Upper lobe of left lung (tissue), 6 donors: ENCODE measurements around the gene PRDM11. TPM values are rescaled to one million over a fixed set of nuclear protein-coding genes. Genes with fewer than 3 reads are reported as not detected.

ENCODE experiments used
- ATAC-seq, 2 donors: fragments of 200-7000 bp; cut with Tn5 transposase; one replicate each; pipeline ENCODE4 v1.9.1; 2022; ENCODE audit warnings: mild to moderate bottlenecking in 2 of 2, moderate library complexity in 2 of 2; ENCODE audit not compliant: low FRiP score in 2 of 2
- DNase-seq, 2 donors: peaks; one replicate each; pipeline ENCODE4 v3.0.0-alpha.2; 2019 to 2020
- H3K27ac ChIP-seq, 4 donors: fragments of 200-600 bp; sonication (generic); one replicate each; pipeline ENCODE4 v1.5.1; 2016 to 2019
- H3K27me3 ChIP-seq, 4 donors: fragments of 200-600 bp; sonication (generic); one replicate each; pipeline ENCODE4 v1.5.1; 2017 to 2019
- H3K36me3 ChIP-seq, 4 donors: fragments of 200-600 bp; sonication (generic); one replicate each; pipeline ENCODE4 v1.5.1; 2016 to 2019
- H3K4me1 ChIP-seq, 4 donors: fragments of 200-600 bp; sonication (generic); one replicate each; pipeline ENCODE4 v1.5.1; 2018 to 2019
- H3K4me3 ChIP-seq, 4 donors: fragments of 200-600 bp; sonication (generic); one replicate each; pipeline ENCODE4 v1.5.1; 2017 to 2019; ENCODE audit warnings: mild to moderate bottlenecking in 2 of 4, moderate library complexity in 1 of 4
- H3K9me3 ChIP-seq, 4 donors: fragments of 200-600 bp; sonication (generic); one replicate each; pipeline ENCODE4 v1.5.1; 2018 to 2019
- EP300 ChIP-seq, 4 donors: sonication (generic); formaldehyde crosslinking; IDR thresholded peaks; one replicate each; pipeline ENCODE4 v1.5.1; 2017; ENCODE audit warnings: antibody characterized with exemption in 4 of 4, control low read depth in 2 of 4
- POLR2A ChIP-seq, 4 donors: fragments of 450-650 bp; IDR thresholded peaks; one replicate each; pipeline ENCODE4 v1.5.1; 2016 to 2017; ENCODE audit warnings: antibody characterized with exemption in 4 of 4, mild to moderate bottlenecking in 2 of 4
- POLR2AphosphoS5 ChIP-seq, 2 donors: sonication (generic); formaldehyde crosslinking; IDR thresholded peaks; one replicate each; pipeline ENCODE4 v1.5.1; 2017; ENCODE audit warnings: antibody characterized with exemption in 2 of 2
- WGBS, 2 donors: methylation state at CpG; one replicate each; pipeline ENCODE4 v1.1.5; 2017 to 2018; 5-methylcytosine and 5-hydroxymethylcytosine counted together
- total RNA-seq, 6 donors: library from RNA; depleted of rRNA in 4 of 6; stranded (reverse); fragments of >200 nt in 4 of 6; gene quantifications; one replicate each; pipeline versions ENCODE4 v1.1.0 to v1.2.1, GENCODE V29; 2016 to 2021
- TF ChIP-seq, protein P1 (sequence below), 6 experiments: fragments of 450-650 bp in 4 of 6; fragments of 200-600 bp in 2 of 6; sonication (generic) in 2 of 6; IDR thresholded peaks; one replicate each; pipeline ENCODE4 v1.5.1; 2016 to 2019; ENCODE audit warnings: antibody characterized with exemption in 6 of 6
- donor health status: DM: no; HTN: no; CAD: no; lungs with moderate emphysema.
- donor health status: DM: no; HTN: yes; CAD: no; lungs with severe emphysema.

PRDM11 gene
- total RNA-seq, 6 donors from 2014 or later: 12.7 to 21.1 (median 16.0) TPM

DNA sequence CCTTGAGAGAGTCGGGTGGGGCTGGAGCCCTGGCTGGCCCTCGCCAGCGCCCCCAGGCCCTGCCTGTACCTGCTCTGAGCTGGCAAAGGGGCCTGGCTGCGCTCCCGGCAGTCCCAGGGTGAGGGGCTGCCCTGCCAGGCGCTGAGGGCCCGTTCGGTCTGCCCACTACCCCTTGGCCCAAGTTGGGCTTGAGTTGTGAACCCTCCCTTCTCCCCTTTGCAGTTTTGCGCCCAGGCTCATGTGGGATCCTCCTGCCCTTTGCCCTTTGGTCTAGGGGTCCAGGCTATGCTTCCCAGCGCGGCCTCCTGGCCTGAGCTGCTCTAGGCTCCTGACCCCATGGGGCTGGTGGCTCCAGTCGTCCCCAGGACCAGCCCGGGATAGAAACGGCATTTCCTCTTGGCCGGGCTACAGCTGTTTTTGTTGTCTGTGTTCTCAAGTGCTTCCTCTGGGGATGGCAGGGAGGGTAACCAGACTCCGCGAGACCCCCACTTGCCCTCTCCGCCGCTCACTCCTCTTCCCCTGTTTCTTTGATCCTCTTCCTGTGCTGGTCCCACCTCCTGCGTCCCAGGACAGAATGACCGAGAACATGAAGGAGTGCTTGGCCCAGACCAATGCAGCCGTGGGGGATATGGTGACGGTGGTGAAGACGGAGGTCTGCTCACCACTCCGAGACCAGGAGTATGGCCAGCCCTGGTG is 34.9 kb downstream of the PRDM11 start:
- no peak for DNase-seq
- 41 to 53% methylated on average over 17 to 24 of the region's 25 CpGs for WGBS, 2 donors
- Histone ChIP-seq H3K4me3 (peak overlapping the region; percentile 64 to 75 (median 67)), H3K4me1 (peaks cover 18 to 37% (median 22%) of the 10 kb centered on the region in 4 donors), H3K27ac (peak overlapping the region; percentile 88 to 95 (median 94)), H3K9me3 (no peaks in the 10 kb centered on the region), H3K36me3 (peaks cover 0 to 33% (median 3%) of the 10 kb centered on the region in 4 donors), H3K27me3 (peaks cover 0 to 4% (median 0%) of the 10 kb centered on the region in 4 donors)
- TF ChIP-seq POLR2A (IDR thresholded peaks at IDR 0.05) (no peak), POLR2AphosphoS5 (IDR thresholded peaks at IDR 0.05) (no peak), EP300 (IDR thresholded peaks at IDR 0.05) (no peak)
- TF ChIP-seq, protein P1, sequence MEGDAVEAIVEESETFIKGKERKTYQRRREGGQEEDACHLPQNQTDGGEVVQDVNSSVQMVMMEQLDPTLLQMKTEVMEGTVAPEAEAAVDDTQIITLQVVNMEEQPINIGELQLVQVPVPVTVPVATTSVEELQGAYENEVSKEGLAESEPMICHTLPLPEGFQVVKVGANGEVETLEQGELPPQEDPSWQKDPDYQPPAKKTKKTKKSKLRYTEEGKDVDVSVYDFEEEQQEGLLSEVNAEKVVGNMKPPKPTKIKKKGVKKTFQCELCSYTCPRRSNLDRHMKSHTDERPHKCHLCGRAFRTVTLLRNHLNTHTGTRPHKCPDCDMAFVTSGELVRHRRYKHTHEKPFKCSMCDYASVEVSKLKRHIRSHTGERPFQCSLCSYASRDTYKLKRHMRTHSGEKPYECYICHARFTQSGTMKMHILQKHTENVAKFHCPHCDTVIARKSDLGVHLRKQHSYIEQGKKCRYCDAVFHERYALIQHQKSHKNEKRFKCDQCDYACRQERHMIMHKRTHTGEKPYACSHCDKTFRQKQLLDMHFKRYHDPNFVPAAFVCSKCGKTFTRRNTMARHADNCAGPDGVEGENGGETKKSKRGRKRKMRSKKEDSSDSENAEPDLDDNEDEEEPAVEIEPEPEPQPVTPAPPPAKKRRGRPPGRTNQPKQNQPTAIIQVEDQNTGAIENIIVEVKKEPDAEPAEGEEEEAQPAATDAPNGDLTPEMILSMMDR (IDR thresholded peaks at IDR 0.05): peak in 1 of 6 experiments; percentile 4
- ATAC-seq: no peak

DNA sequence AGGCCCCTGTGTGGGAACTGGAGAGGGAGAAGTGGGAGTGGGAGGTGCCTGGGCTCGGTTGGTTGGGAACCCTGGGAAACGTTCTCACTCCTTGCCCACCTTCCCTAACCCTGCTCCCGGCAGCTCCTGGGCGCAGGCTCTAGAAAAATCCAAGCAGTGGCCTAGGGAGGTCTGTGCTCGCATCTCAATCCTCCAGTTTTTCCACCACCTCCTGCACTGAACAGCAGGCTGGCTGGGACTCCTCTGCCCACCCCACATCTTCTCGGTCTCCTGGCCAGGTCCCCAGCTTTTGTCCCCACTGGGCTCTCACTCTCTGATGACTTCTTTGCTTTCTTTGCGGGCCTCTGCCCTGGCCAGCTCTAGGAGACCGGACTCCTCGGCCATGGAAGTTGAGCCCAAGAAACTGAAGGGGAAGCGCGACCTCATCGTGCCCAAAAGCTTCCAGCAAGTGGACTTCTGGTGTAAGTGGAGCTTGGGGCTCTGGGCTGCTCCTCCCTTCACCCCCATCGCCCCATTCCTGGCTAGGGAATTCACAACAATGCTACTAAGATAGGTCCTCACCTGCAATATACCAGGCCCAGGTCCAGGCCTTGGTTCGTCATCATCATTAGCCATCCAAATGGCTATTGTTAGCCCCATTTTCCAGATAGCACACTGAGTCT is 35.6 kb downstream of the PRDM11 start:
- Histone ChIP-seq H3K27ac (peak overlapping the region; percentile 88 to 95 (median 94)), H3K27me3 (peaks cover 0 to 4% (median 0%) of the 10 kb centered on the region in 4 donors), H3K4me1 (peaks cover 18 to 33% (median 22%) of the 10 kb centered on the region in 4 donors), H3K36me3 (peaks cover 0 to 39% (median 7%) of the 10 kb centered on the region in 4 donors), H3K4me3 (peak overlapping the region in 3 of 4 donors; percentile 64 to 75 (median 68)), H3K9me3 (no peaks in the 10 kb centered on the region)
- ATAC-seq (no peak), DNase-seq (no peak)
- WGBS, 2 donors: 92% methylated on average over 14 of the region's 14 CpGs
- no peak for TF ChIP-seq POLR2A (IDR thresholded peaks at IDR 0.05)
- TF ChIP-seq, protein P1 (IDR thresholded peaks at IDR 0.05): no peak
- TF ChIP-seq EP300 (IDR thresholded peaks at IDR 0.05): no peak

GRCh38 chr11:45182902-45183301 is 36.5 kb downstream of the PRDM11 start:
- Histone ChIP-seq H3K27ac (peak overlapping the region in 2 of 4 donors; percentile 26 to 95), H3K27me3 (peaks cover 0 to 4% (median 0%) of the 10 kb centered on the region in 4 donors), H3K36me3 (peaks cover 0 to 48% (median 11%) of the 10 kb centered on the region in 4 donors), H3K4me3 (no peak overlapping the region), H3K9me3 (no peaks in the 10 kb centered on the region), H3K4me1 (peaks cover 18 to 32% (median 22%) of the 10 kb centered on the region in 4 donors)
- ATAC-seq: no peak
- TF ChIP-seq, protein P1 (IDR thresholded peaks at IDR 0.05): peak in 5 of 6 experiments; percentile 25 to 52 (median 42)
- TF ChIP-seq POLR2AphosphoS5 (IDR thresholded peaks at IDR 0.05): no peak
- DNase-seq: peak in 1 of 2 donors; percentile 59
- 91 to 93% methylated on average over 7 to 14 of the region's 14 CpGs for WGBS, 2 donors

- TF ChIP-seq, protein P1 (IDR thresholded peaks at IDR 0.05): no peak
- no peak for TF ChIP-seq POLR2AphosphoS5 (IDR thresholded peaks at IDR 0.05)
- no peak for TF ChIP-seq POLR2A (IDR thresholded peaks at IDR 0.05)
- no peak for TF ChIP-seq EP300 (IDR thresholded peaks at IDR 0.05)
- Histone ChIP-seq H3K9me3 (no peaks in the 10 kb centered on the region), H3K27ac (no peak overlapping the region), H3K4me1 (peaks cover 15 to 28% (median 19%) of the 10 kb centered on the region in 4 donors), H3K27me3 (peaks cover 0 to 4% (median 0%) of the 10 kb centered on the region in 4 donors), H3K4me3 (no peak overlapping the region), H3K36me3 (peaks cover 0 to 53% (median 21%) of the 10 kb centered on the region in 4 donors)
- no peak for ATAC-seq
- 95 to 100% methylated on average over 2 of the region's 2 CpGs for WGBS, 2 donors
- no peak for DNase-seq
Observed at GRCh38 chr11:45184640-45185039, 38.2 kb downstream of the PRDM11 start.
